ENCODE data around the gene TRMT44. TPM values are rescaled to one million over a fixed set of nuclear protein-coding genes. Genes with fewer than 3 reads are reported as not detected.

The TRMT44 gene
- total RNA-seq, 1 donor from 2014 or later = 20.1 TPM

DNA sequence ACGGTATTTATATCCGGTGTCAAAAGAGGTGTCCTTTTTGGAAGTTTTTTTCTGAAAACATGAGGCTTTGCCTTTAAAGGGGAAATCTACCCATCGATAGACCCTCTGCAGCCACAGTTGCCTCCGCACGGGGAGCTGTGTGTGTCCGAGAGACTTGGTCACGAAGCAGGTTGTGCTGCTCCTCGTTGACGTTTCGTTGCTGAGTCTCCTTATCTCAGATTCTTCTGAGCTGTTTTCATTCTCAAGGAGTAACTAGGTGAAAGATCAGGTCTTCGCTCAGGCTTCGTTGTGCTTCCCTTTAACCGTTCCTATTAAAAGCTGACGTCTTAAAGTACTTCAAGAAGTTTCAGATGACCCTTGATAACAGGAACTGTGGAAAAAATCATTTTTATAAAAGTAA lies 23.8 kb downstream of the TRMT44 start:
- Mint-ChIP-seq H3K4me1 (no peaks in the 10 kb centered on the region), H3K27me3 (ENCODE audit: low read depth) (no peaks in the 10 kb centered on the region), H3K27ac (ENCODE audit: unreplicated experiment) (no peak overlapping the region), H3K4me3 (no peak overlapping the region), H3K36me3 (ENCODE audit: low read depth) (peaks cover 4% of the 10 kb centered on the region), H3K9me3 (no peaks in the 10 kb centered on the region)
- TF ChIP-seq CTCF (conservative IDR thresholded peaks at IDR 0.05) = no peak
- no peak for DNase-seq (ENCODE audit: low read depth, low spot score)

DNA sequence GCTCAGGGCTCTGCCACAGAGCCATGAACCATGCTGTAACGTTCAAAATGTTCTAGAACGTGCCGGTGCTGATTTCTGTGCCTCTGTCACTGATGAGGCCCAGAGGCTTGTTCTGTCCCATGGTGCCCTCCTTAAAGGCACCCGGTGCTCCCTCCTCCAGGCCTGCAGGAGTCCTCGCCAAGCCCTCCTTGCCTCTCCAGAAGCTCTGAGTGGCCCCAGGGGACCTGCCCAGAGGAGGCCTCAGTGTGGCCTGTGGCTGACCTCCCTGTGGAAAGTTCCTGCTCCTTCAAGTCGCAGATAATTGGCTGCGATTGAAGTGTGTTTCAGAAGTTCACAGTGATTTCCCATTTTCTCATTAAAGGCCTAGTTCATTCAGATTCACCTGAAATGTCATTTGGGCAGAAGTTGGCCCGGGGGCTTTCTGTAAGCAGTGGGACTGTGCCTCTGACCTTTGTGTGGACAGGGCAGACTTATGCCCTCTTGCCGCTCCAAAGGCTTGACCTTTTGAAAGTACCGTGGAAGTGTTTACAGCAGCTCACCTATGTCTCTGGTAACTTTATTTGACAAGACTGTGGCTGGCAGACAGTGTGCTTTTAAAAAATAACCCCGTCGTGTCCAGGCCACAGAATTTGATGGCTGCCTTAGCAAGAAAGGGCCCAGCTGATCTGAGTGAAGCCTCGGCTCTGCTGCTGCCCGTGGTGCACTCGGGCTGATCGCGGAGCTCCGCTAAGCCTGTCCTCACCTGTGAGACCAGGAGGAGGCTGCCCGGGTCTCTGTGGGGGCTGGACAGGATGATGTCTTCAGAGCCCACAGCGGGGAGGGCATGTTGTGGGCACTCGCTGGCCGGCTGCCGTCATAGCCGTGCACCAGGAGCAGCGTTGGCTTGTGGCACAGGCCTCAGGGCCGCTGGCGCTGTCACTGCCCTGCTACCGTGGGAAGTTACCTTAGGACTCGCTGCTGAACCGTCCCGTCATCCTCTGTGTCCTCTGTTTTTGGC lies 25.3 kb downstream of the TRMT44 start:
- no peaks in the 10 kb centered on the region for H3K4me1 Mint-ChIP-seq
- no peak overlapping the region for H3K4me3 Mint-ChIP-seq
- no peaks in the 10 kb centered on the region for H3K27me3 Mint-ChIP-seq (ENCODE audit: low read depth)
- DNase-seq (ENCODE audit: low read depth, low spot score) = no peak
- no peak for TF ChIP-seq CTCF (conservative IDR thresholded peaks at IDR 0.05)
- H3K36me3 Mint-ChIP-seq (ENCODE audit: low read depth) = peaks cover 4% of the 10 kb centered on the region
- no peak overlapping the region for H3K27ac Mint-ChIP-seq (ENCODE audit: unreplicated experiment)
- H3K9me3 Mint-ChIP-seq = no peaks in the 10 kb centered on the region

DNA sequence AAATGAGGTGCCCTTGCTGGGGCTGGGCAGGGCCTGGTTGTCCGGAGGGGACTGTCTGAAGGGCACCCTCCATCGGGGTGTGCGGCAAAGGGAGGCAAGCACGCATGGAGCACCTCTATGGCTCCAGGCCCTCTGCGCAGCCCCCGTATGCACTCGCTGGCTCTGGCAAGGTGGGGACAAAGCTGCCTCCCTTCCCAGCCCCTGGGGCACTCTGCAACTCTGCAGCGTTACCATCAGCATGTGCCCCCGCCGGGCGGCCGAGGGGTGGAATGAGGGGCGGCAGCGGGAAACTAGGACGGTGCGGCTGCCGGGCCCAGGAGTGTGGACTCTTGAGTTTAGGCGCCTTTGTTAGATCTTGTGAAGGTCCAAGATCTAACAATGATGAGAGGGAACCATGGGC lies 26.4 kb downstream of the TRMT44 start:
- H3K27me3 Mint-ChIP-seq (ENCODE audit: low read depth) = no peaks in the 10 kb centered on the region
- H3K4me1 Mint-ChIP-seq = no peaks in the 10 kb centered on the region
- no peak for DNase-seq (ENCODE audit: low read depth, low spot score)
- H3K36me3 Mint-ChIP-seq (ENCODE audit: low read depth) = peaks cover 4% of the 10 kb centered on the region
- no peak overlapping the region for H3K27ac Mint-ChIP-seq (ENCODE audit: unreplicated experiment)
- no peak for TF ChIP-seq CTCF (conservative IDR thresholded peaks at IDR 0.05)
- no peak overlapping the region for H3K4me3 Mint-ChIP-seq
- no peaks in the 10 kb centered on the region for H3K9me3 Mint-ChIP-seq

- peak; percentile 69 for DNase-seq (ENCODE audit: low read depth, low spot score)
- no peaks in the 10 kb centered on the region for H3K4me1 Mint-ChIP-seq
- H3K9me3 Mint-ChIP-seq = no peaks in the 10 kb centered on the region
- H3K27ac Mint-ChIP-seq (ENCODE audit: unreplicated experiment) = no peak overlapping the region
- H3K4me3 Mint-ChIP-seq = no peak overlapping the region
- TF ChIP-seq CTCF (conservative IDR thresholded peaks at IDR 0.05) = peak; percentile 96
- no peaks in the 10 kb centered on the region for H3K27me3 Mint-ChIP-seq (ENCODE audit: low read depth)
- peaks cover 4% of the 10 kb centered on the region for H3K36me3 Mint-ChIP-seq (ENCODE audit: low read depth)
Observed at GRCh38 chr4:8468746-8469535, 28.4 kb downstream of the TRMT44 start.

- no peaks in the 10 kb centered on the region for H3K27me3 Mint-ChIP-seq (ENCODE audit: low read depth)
- H3K27ac Mint-ChIP-seq (ENCODE audit: unreplicated experiment) = no peak overlapping the region
- H3K9me3 Mint-ChIP-seq = no peaks in the 10 kb centered on the region
- H3K4me3 Mint-ChIP-seq = no peak overlapping the region
- TF ChIP-seq CTCF (conservative IDR thresholded peaks at IDR 0.05) = no peak
- peaks cover 4% of the 10 kb centered on the region for H3K36me3 Mint-ChIP-seq (ENCODE audit: low read depth)
- no peaks in the 10 kb centered on the region for H3K4me1 Mint-ChIP-seq
- no peak for DNase-seq (ENCODE audit: low read depth, low spot score)
Observed at GRCh38 chr4:8469550-8469949, 29.0 kb downstream of the TRMT44 start.
